NCI-H345 (cell line): ENCODE results near the gene CD99.
"Not testable (repeated sequence)": the region's sequence is repeated elsewhere in the genome, so short reads cannot be mapped to it uniquely, and the experiment has no call there.

Source experiments
- DNase-seq: peaks from one replicate; lab custom pipeline; 2025; lab: John Stamatoyannopoulos, UW

The CD99 gene

DNA sequence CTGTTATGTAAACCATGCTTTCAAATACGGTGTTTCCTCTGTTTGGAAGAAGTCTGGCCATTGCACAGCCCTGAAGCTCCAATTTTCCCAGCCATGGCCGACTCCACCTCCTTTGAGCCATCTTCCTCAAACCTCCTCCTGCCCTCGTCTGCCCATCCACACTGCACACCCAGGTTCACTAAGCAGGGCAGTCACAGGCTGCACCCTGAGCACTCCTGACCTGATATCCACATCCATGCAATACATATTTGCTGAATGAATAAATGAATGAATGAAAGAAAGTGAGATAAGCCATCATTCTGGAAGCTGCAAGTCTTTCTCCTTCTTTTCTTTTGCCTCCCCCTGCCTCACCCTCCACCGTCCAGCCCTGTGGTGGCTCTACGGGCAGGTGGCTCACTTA lies 83.0 kb downstream of the CD99 start:
- DNase-seq = no peak

DNA sequence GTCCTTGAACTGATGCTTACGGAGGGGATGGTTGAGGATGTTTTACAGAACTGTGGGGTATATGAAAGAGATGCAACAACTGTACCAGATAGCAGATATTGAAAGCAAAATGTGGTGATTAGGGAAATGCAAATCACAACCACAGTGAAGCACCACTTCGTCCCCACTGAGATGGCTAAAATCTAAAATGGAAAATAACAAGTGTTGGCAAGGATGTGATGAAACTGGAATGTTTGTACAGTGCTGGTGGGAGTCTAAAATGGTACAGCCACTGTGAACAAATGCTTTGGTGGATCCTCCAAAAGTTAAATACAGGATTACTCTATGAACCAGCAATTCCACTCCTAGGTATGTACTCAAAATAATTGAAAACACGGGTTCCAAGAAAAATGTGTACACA lies 83.7 kb downstream of the CD99 start:
- no peak for DNase-seq

DNA sequence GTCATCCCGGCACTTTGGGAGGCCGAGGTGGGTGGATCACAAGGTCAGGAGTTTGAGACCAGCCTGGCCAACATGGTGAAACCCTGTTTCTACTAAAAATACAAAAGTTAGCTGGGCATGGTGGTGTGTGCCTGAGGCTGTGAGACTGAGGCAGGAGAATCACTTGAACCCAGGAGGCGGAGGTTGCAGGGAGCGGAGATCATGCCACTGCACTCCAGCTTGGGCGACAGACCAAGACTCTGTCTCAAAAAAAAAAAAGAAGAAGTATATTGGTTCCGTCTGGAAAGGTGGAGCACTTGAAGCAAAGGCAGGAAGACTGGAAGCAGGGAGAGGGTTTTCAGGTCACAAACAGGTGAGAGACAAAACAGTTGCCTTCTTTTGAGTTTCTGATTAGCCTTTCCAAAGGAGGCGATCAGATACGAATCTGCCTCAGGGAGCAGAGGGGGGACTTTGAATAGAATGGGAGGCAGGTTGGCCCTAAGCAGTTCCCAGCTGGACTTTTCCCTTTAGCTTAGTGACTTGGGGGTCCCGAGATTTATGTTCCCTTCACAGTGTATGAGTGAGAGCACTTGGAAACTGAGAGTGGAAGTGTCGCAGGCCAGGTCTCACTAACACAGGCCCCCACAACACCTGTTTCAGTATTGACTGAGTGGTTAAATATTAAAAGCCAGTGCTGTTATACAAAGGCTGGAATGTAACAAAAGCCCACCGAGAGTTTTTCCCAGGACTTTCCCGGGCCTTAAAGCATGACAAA lies 89.6 kb downstream of the CD99 start:
- DNase-seq = not testable (repeated sequence)

DNA sequence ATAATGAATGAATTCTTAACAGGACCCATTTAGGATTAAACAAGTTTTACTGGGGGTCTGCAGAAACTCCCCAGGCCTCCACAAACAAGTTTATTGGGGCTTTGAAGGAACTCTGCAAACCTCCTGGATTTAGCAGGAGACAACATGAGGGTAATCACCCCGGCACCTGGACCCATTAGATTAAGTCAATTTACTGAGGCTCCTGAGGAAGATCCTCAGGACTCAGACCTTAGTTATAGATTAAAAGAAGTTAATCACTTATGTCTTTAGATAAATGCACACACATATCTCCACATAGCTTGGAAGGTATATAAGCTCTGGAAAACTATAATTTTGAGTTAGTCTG lies 90.1 kb downstream of the CD99 start:
- DNase-seq = no peak

DNA sequence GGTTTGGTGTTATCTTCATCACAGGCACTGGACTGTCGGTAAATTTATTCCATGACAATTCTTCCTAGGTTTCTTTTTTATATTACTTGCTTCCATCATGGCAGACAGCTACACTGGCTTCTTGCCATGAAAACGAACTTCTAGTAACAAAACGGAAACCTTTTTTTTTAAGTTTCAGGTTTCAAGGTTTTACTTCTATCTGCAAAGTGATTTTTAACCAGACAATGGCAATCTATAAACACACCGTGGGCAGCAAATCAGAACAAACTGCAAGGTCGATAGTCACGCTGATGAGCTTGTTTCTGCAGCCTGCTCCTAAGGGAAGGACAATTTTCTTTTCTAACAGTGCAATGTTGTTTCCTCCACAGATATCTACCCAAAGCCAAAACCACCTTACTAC lies 90.6 kb downstream of the CD99 start:
- DNase-seq = no peak

DNA sequence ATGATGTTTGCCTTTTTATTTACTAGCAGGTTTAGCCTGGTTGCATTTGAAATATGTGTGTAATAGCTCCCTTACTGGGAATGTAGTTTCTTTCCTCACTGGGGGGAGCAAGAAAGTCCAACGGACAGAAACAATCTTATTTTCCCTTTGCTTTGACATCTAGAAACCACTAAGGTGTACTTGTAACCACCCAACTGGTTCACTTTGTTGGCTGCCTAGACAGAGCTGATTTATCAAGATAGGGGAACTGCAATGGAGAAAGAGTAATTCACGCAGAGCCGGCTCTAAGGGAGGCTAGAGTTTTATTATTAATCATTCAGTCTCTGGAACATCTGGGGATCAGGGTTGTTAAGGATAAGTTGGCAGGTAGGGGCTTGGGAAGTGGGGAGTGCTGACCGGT lies 91.1 kb downstream of the CD99 start:
- no peak for DNase-seq

DNA sequence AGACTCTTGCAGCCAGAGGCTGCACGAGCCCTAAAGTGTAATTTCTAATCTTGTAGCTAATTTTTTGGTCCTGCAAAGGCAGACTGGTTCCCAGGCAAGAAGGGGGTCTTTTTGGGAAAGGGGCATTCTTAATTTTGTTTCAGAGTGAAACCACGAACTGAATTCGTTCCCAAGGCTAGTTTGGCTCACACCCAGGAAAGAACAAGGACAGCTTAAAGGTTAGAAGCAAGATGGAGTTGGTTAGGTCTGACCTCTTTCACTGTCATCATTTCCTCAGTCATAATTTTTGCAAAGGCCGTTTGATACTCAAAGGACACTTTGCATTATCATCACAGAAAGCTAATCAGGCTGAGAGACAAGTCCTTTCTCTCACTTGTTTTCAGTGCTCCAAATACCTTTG lies 91.7 kb downstream of the CD99 start:
- no peak for DNase-seq

DNA sequence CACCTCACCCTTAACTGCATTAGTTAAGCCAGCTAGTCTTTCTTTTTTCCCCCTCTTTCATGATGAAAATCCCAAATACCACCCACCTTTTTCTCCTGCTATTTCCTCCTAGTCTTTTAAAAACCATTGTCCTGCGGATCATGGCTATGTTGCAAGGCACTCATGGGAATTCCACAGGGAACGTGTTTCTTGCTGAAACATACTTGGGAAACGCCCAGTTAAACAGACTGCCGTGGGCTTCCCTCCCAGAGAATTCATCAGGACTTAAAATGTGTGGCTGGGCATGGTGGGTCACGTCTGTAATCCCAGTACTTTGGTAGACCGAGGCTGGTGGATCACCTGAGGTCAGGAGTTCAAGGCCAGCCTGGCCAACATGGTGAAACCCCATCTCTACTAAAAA lies 92.9 kb downstream of the CD99 start:
- no peak for DNase-seq

DNA sequence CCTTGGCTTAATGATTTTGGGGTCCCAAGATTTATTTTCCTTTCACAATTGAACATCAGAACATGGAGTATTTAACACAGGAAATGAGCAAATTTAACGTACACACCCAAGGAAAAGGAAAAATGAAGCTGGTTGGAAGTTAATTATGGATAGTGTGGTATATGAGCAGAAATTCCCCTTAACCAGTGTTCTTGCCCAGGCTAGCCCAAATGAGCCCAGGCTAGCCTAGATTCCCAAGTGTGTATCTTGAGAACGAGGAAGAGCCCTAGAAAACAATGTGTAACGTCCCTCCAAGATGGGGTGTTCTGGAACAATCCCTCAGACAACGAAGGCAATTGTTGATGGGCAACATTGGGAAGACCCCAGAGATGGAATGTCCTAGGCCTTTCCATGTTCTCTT lies 94.4 kb downstream of the CD99 start:
- DNase-seq = no peak

DNA sequence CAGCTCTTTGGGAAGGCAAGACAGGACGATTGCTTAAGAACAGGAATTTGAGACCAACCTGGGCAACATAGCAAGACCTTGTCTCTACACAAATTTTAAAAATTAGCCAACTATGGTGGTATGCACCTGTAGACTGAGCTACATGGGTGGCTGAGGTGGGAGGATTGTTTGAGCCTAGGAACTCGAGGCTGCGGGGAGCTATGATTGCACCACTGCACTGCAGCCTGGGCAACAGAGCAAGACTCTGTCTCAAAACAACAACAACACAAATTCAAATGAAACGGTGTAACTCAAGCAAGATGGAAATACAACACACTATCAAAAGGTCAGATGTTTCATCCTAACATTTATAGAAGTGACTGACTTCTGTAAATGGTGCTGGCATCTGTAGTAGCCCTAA lies 97.9 kb downstream of the CD99 start:
- no peak for DNase-seq

DNA sequence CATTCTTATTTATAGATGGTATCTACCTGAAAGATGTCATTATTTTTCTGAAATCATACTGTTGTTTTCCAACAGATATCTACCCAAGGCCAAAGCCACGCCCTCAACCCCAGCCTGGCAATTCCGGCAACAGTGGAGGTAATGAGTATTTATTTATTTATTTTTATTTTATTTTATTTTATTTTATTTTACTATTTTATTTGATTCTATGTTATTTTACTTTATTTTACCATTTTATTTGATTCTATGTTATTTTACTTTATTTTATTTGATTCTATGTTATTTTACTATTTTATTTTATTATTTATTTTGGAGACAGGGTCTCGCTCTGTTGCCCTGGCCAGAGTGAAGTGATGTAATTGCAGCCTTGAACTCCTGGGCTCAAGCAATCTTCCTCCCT lies 98.5 kb downstream of the CD99 start:
- no peak for DNase-seq
